Progenitor cell of endocrine pancreas (in vitro differentiated cells): Measurements from ENCODE around the gene ZBTB16. TPM values are rescaled to one million over a fixed set of nuclear protein-coding genes. Genes with fewer than 3 reads are reported as not detected.
A peak's percentile ranks its signal among the peaks of the same experiment; 100 is the strongest.

ENCODE experiments used
- DNase-seq: peaks from one replicate; pipeline ENCODE4 v3.0.0; 2021; ENCODE audit warnings: low spot score; ENCODE audit not compliant: unreplicated experiment
- H3K27ac Mint-ChIP-seq: 2 replicates; pipeline ENCODE4 v1.8.0; 2021; ENCODE audit warnings: mild to moderate bottlenecking, moderate library complexity, mixed read lengths
- H3K27me3 Mint-ChIP-seq: 2 replicates; pipeline ENCODE4 v1.8.0; 2021; ENCODE audit warnings: mixed read lengths
- H3K36me3 Mint-ChIP-seq: 2 replicates; pipeline ENCODE4 v1.8.0; 2022; ENCODE audit warnings: mixed read lengths; ENCODE audit not compliant: insufficient read depth
- H3K4me1 Mint-ChIP-seq: 2 replicates; pipeline ENCODE4 v1.8.0; 2021; ENCODE audit warnings: low read depth, mixed read lengths
- H3K4me3 Mint-ChIP-seq: 2 replicates; pipeline ENCODE4 v1.8.0; 2021; ENCODE audit warnings: low read depth, mild to moderate bottlenecking, moderate library complexity, mixed read lengths
- H3K9me3 Mint-ChIP-seq: 2 replicates; pipeline ENCODE4 v1.8.0; 2021; ENCODE audit warnings: low read depth, mixed read lengths
- total RNA-seq: library from RNA; stranded (reverse); gene quantifications from 2 replicates; pipeline ENCODE4 v1.2.1, GENCODE V29; 2021
- TF ChIP-seq, protein P1 (sequence below): fragments of 200-600 bp; sonication (generic); IDR thresholded peaks from one replicate; pipeline ENCODE4 v1.5.0; 2021; ENCODE audit warnings: antibody characterized with exemption, mild to moderate bottlenecking; ENCODE audit not compliant: unreplicated experiment

ZBTB16 gene
- total RNA-seq, 1 donor from 2014 or later, result 29.6 TPM

DNA sequence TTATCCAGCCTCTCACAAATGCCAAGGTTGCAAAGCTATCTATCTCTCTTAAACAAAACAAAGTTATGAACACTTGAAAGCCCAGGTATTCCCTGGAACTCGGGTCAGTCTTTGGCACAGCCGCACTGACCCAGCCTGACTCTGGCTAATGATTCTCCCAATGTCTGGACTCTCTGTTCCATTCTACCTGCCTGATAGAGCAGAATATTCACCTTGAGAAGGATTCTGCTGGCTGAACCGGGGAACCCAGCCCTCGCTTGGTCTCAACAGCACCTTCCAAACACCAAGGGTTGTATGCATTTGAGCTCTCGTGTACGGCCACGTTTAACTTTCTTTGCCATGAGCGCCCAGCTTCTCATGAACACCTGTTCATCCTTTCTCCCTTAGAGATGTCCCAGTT is 116.8 kb downstream of the ZBTB16 start:
- Mint-ChIP-seq H3K9me3 (no peaks in the 10 kb centered on the region), H3K4me1 (peaks cover 37% of the 10 kb centered on the region), H3K36me3 (no peaks in the 10 kb centered on the region), H3K4me3 (no peak overlapping the region), H3K27ac (no peak overlapping the region), H3K27me3 (no peaks in the 10 kb centered on the region)
- TF ChIP-seq, protein P1, sequence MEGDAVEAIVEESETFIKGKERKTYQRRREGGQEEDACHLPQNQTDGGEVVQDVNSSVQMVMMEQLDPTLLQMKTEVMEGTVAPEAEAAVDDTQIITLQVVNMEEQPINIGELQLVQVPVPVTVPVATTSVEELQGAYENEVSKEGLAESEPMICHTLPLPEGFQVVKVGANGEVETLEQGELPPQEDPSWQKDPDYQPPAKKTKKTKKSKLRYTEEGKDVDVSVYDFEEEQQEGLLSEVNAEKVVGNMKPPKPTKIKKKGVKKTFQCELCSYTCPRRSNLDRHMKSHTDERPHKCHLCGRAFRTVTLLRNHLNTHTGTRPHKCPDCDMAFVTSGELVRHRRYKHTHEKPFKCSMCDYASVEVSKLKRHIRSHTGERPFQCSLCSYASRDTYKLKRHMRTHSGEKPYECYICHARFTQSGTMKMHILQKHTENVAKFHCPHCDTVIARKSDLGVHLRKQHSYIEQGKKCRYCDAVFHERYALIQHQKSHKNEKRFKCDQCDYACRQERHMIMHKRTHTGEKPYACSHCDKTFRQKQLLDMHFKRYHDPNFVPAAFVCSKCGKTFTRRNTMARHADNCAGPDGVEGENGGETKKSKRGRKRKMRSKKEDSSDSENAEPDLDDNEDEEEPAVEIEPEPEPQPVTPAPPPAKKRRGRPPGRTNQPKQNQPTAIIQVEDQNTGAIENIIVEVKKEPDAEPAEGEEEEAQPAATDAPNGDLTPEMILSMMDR, result no peak
- DNase-seq, result no peak

DNA sequence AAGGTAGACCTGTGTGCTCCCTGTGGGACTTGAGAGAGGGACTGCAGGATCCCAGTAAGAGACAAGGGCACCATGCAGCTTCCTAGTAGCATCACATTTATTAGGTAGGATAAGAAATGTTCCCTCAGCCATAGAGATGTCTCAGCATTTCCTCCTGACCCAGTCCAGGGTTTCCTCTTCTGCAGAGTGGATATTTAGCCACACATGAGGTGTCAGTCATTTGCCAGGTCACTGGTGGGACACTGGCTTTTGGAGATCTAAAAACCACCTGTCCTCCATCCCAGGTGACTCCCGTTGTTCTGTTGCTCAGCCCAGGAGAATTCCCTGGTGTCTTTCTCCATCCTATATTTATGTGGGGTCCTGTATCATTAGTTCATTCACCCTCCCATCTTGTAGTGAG is 119.1 kb downstream of the ZBTB16 start:
- Mint-ChIP-seq H3K4me3 (no peak overlapping the region), H3K4me1 (peaks cover 41% of the 10 kb centered on the region), H3K9me3 (no peaks in the 10 kb centered on the region)

DNA sequence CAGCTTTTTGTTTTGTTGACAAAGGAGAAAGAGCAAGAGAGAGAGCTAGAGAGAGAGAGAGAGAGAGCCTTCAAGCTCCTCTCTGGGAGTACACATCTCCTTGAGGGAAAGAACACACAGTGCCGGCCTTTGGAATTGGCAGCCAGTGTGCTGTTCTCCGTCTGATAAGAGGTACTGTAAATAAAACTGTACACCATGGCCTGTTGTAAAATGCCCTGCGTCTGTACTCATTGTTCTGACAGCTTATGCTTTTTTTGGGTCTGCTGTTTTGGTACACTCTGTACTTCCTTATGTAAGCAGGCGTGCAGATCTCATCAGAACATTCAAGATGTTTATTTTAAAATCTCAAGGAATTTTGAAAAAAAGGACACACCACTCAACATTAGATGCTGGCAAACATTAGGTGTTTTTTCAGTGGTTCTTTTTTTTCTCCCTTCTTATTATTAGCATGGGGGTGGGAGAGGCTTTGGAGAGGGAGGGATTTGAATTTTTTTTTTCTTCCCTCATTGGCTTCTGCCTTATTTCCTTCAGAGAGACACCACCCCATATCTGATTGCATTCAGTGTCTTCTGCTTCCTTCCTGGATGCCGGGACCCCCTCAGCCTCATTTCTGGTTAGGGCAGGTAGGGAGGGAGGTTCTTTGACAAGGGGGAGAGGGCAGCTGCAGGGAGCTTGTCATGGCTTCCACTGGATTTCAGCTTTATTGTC is 119.9 kb downstream of the ZBTB16 start:
- H3K27me3 Mint-ChIP-seq, result no peaks in the 10 kb centered on the region
- no peak overlapping the region for H3K27ac Mint-ChIP-seq
- H3K36me3 Mint-ChIP-seq, result no peaks in the 10 kb centered on the region
- peaks cover 40% of the 10 kb centered on the region for H3K4me1 Mint-ChIP-seq
- no peak overlapping the region for H3K4me3 Mint-ChIP-seq
- TF ChIP-seq, protein P1, result no peak
- H3K9me3 Mint-ChIP-seq, result no peaks in the 10 kb centered on the region
- no peak for DNase-seq

More for the DNA sequence above, 119.1 kb downstream of the ZBTB16 start:
- Mint-ChIP-seq H3K27me3 (no peaks in the 10 kb centered on the region), H3K27ac (peak overlapping the region; percentile 83), H3K36me3 (no peaks in the 10 kb centered on the region)
- no peak for DNase-seq
- TF ChIP-seq, protein P1, result no peak

DNA sequence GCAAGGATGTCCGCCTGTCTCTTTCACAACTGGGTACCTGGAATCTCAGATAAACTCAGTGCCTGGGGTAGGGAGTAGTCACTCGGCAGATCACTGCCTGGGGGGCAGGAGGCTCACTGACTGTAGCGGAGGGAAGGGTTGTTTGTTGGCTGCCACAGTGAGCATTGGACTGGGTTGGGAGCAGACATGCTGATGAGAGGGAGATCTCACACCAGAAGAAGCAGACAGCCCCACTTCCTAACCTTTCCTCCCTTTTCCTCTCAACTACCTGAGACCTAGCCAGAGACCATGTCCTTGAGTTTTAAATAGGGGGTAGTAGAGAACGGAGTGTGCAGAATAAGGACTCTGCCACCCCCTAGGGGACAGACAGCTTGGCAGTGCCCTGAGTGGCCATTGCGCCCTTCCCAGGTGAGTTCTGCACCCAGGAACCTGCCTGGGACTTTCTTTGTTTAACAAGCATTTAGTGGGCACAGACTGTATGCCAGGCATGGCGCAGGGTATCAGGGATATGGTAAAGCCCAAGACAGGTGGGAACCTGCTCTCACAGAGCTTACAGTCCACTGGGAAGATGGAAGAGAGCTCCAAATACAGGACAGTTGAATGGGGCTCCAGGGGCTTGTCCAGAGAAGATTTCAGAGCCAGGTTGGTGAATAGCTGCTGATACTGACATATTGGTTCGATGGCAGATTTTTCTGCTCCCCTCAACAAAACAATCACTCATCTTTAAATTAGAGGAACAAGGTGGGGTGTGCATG is 121.0 kb downstream of the ZBTB16 start:
- Mint-ChIP-seq H3K36me3 (no peaks in the 10 kb centered on the region), H3K9me3 (no peaks in the 10 kb centered on the region), H3K27me3 (no peaks in the 10 kb centered on the region), H3K4me3 (no peak overlapping the region), H3K4me1 (peaks cover 37% of the 10 kb centered on the region), H3K27ac (no peak overlapping the region)
- TF ChIP-seq, protein P1, result peak; percentile 52
- DNase-seq, result no peak

DNA sequence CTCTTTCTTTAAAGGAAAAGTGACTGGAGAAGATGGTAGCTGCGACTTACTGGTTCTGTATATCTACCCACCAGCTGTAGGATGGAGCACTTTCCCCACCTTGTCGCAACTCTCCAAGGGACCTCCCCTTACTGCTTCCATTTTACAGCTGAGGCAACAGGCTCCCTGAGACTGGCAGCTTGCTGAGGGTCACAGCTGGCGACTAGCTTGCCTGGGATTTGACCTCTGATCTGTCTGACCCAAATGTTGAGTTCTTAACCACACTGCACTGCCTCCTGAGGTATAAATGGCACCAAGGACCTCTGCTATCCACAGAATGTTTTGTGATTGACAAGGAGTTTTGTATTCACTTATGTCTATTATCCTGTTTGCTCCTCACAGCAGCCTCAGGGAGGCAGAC is 121.7 kb downstream of the ZBTB16 start:
- Mint-ChIP-seq H3K27me3 (no peaks in the 10 kb centered on the region), H3K36me3 (peaks cover 2% of the 10 kb centered on the region), H3K9me3 (no peaks in the 10 kb centered on the region), H3K4me1 (peaks cover 30% of the 10 kb centered on the region), H3K27ac (no peak overlapping the region), H3K4me3 (no peak overlapping the region)
- TF ChIP-seq, protein P1, result no peak
- no peak for DNase-seq
